ENCODE data around the gene PRKD2.

The PRKD2 gene

GRCh38 chr19:46660008-46660517, 56.9 kb downstream of the PRKD2 start:
- DNase-seq = no peak

GRCh38 chr19:46659151-46660007, 57.5 kb downstream of the PRKD2 start:
- peak; percentile 19 for DNase-seq

- DNase-seq = no peak
Measured at GRCh38 chr19:46656541-46656940, 60.4 kb downstream of the PRKD2 start.

- DNase-seq = no peak
Measured at GRCh38 chr19:46654621-46655152, 62.2 kb downstream of the PRKD2 start.

GRCh38 chr19:46650445-46650844, 66.5 kb downstream of the PRKD2 start:
- no peak for DNase-seq

- DNase-seq = no peak
Measured at GRCh38 chr19:46648961-46649960, 67.7 kb downstream of the PRKD2 start.

- DNase-seq = peak; percentile 20
Measured at GRCh38 chr19:46648060-46648960, 68.6 kb downstream of the PRKD2 start.

- DNase-seq = no peak
Measured at GRCh38 chr19:46646402-46646801, 70.5 kb downstream of the PRKD2 start.

- DNase-seq = no peak
Measured at GRCh38 chr19:46644720-46645119, 72.2 kb downstream of the PRKD2 start.

GRCh38 chr19:46640656-46641055, 76.3 kb downstream of the PRKD2 start:
- DNase-seq = no peak

GRCh38 chr19:46639358-46640182, 77.3 kb downstream of the PRKD2 start:
- peak; percentile 24 for DNase-seq

- no peak for DNase-seq
Measured at GRCh38 chr19:46637224-46637623, 79.7 kb downstream of the PRKD2 start.

GRCh38 chr19:46635920-46636761, 80.8 kb downstream of the PRKD2 start, which contains the start of gene GNG8:
Gene GNG8, minus strand, starts transcription at chr19:46636202. Its CDS starts 1,520 bp downstream, at chr19:46634682.
- DNase-seq = peak; percentile 56

- peak; percentile 20 for DNase-seq
Measured at GRCh38 chr19:46634656-46635218, 82.2 kb downstream of the PRKD2 start.

GRCh38 chr19:46634045-46634655, 82.8 kb downstream of the PRKD2 start:
- peak; percentile 95 for DNase-seq

GRCh38 chr19:46633130-46633529, 83.8 kb downstream of the PRKD2 start:
- DNase-seq = no peak

- DNase-seq = no peak
Measured at GRCh38 chr19:46631481-46631880, 85.4 kb downstream of the PRKD2 start.

GRCh38 chr19:46630586-46631205, 86.2 kb downstream of the PRKD2 start:
- DNase-seq = no peak

Measured in CD4-positive, alpha-beta T cell treated with Interleukin-6 for 4 hours (primary cell).